HepG2 (cell line): ENCODE data around the gene SIVA1.

Experiments used
- ATF3 ChIP-seq: sonication (generic); formaldehyde crosslinking; IDR thresholded peaks from 2 replicates; pipeline ENCODE4 v1.4.0; 2020; ENCODE audit warnings: missing genetic modification reagents
- EZH2 ChIP-seq: conservative IDR thresholded peaks from 2 replicates; pipeline ENCODE4 v1.6.1; 2012; ENCODE audit warnings: mild to moderate bottlenecking, low read depth, low read length, moderate library complexity
- KLF12 ChIP-seq: sonication (generic); formaldehyde crosslinking; IDR thresholded peaks from 2 replicates; pipeline ENCODE4 v1.4.0; 2020; ENCODE audit warnings: missing genetic modification reagents, borderline replicate concordance
- MBNL3 ChIP-seq: fragments of 250-450 bp; sonication (Bioruptor Pico); conservative IDR thresholded peaks from 2 replicates; pipeline ENCODE4 v1.8.0; 2022; ENCODE audit warnings: mild to moderate bottlenecking, inconsistent platforms
- TCF7 ChIP-seq: sonication (generic); IDR thresholded peaks from 2 replicates; pipeline ENCODE4 v1.6.1; 2016; ENCODE audit warnings: antibody characterized with exemption, low read depth
- TOPORS ChIP-seq: sonication (generic); formaldehyde crosslinking; IDR thresholded peaks from 2 replicates; pipeline ENCODE4 v1.8.0; 2023; ENCODE audit warnings: mild to moderate bottlenecking, missing genetic modification reagents
- ZNF513 ChIP-seq: sonication (generic); formaldehyde crosslinking; conservative IDR thresholded peaks from 2 replicates; pipeline ENCODE4 v1.5.0; 2020; ENCODE audit warnings: missing genetic modification reagents

- TF ChIP-seq MBNL3 (CRISPR knock-in tag) (no peak), TOPORS (no peak), ATF3 (CRISPR knock-in tag) (no peak), EZH2 (no peak), ZNF513 (CRISPR knock-in tag) (no peak), TCF7 (no peak), KLF12 (CRISPR knock-in tag) (no peak)
These were observed 11.7 kb upstream of the SIVA1 start for GRCh38 chr14:104741108-104741802.
